Activated CD4-positive, alpha-beta memory T cell treated with anti-CD3 and anti-CD28 coated beads for 36 hours (primary cell): Measurements from ENCODE around the gene DOCK6. TPM values are rescaled to one million over a fixed set of nuclear protein-coding genes. Genes with fewer than 3 reads are reported as not detected.

Experiments used
- CTCF ChIA-PET: fragments of 350-600 bp; sonication (Branson Sonifier 250); formaldehyde crosslinking; loops from one replicate; lab custom pipeline; 2021; ENCODE audit warnings: antibody characterized with exemption, inconsistent platforms; lab: Charles Lee
- POLR2A ChIA-PET: fragments of 350-600 bp; sonication (Branson Sonifier 250); formaldehyde crosslinking; loops from one replicate; lab custom pipeline; 2021; ENCODE audit warnings: antibody characterized with exemption; lab: Charles Lee
- DNase-seq: peaks from one replicate; pipeline ENCODE4 v3.0.0-alpha.2; 2020
- H3K27ac Mint-ChIP-seq: one replicate; pipeline ENCODE4 v1.8.0; 2021; ENCODE audit warnings: mixed read lengths
- H3K27me3 Mint-ChIP-seq: one replicate; pipeline ENCODE4 v1.8.0; 2021; ENCODE audit warnings: mixed read lengths
- H3K36me3 Mint-ChIP-seq: one replicate; pipeline ENCODE4 v1.8.0; 2021; ENCODE audit warnings: mixed read lengths
- H3K4me1 Mint-ChIP-seq: one replicate; pipeline ENCODE4 v1.8.0; 2021; ENCODE audit warnings: low read depth, mixed read lengths
- H3K4me3 Mint-ChIP-seq: one replicate; pipeline ENCODE4 v1.8.0; 2021; ENCODE audit warnings: mild to moderate bottlenecking, mixed read lengths
- H3K9me3 Mint-ChIP-seq: one replicate; pipeline ENCODE4 v1.8.0; 2021; ENCODE audit warnings: mixed read lengths
- intact Hi-C: fragments of 100-400 bp; cut with micrococcal nuclease; formaldehyde crosslinking; loops from one replicate; pipeline ENCODE4 v1.15.1; 2023
- total RNA-seq, 2 experiments: library from RNA; stranded (reverse); gene quantifications; one replicate each; pipeline ENCODE4 v1.2.3, GENCODE V29; 2021

The DOCK6 gene, protein sequence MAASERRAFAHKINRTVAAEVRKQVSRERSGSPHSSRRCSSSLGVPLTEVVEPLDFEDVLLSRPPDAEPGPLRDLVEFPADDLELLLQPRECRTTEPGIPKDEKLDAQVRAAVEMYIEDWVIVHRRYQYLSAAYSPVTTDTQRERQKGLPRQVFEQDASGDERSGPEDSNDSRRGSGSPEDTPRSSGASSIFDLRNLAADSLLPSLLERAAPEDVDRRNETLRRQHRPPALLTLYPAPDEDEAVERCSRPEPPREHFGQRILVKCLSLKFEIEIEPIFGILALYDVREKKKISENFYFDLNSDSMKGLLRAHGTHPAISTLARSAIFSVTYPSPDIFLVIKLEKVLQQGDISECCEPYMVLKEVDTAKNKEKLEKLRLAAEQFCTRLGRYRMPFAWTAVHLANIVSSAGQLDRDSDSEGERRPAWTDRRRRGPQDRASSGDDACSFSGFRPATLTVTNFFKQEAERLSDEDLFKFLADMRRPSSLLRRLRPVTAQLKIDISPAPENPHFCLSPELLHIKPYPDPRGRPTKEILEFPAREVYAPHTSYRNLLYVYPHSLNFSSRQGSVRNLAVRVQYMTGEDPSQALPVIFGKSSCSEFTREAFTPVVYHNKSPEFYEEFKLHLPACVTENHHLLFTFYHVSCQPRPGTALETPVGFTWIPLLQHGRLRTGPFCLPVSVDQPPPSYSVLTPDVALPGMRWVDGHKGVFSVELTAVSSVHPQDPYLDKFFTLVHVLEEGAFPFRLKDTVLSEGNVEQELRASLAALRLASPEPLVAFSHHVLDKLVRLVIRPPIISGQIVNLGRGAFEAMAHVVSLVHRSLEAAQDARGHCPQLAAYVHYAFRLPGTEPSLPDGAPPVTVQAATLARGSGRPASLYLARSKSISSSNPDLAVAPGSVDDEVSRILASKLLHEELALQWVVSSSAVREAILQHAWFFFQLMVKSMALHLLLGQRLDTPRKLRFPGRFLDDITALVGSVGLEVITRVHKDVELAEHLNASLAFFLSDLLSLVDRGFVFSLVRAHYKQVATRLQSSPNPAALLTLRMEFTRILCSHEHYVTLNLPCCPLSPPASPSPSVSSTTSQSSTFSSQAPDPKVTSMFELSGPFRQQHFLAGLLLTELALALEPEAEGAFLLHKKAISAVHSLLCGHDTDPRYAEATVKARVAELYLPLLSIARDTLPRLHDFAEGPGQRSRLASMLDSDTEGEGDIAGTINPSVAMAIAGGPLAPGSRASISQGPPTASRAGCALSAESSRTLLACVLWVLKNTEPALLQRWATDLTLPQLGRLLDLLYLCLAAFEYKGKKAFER (N-terminal part only)
- total RNA-seq: 1 to 10 TPM; 5.8 to 5.9 TPM

GRCh38 chr19:11261971-11262839 lies at the start of gene DOCK6:
DOCK6 (minus strand) TSS chr19:11262524; CDS start chr19:11262440, 84 bp downstream.
- Mint-ChIP-seq H3K4me3 (peak within 1 kb of the TSS; percentile 67), H3K36me3 (no peaks in the 10 kb centered on the region), H3K27ac (no peak within 1 kb of the TSS), H3K27me3 (peaks cover 40% of the 10 kb centered on the region), H3K4me1 (no peaks in the 10 kb centered on the region), H3K9me3 (no peaks in the 10 kb centered on the region)
- ChIA-PET POLR2A (interaction anchor here (0.5 to 0.6 kb wide), 2 partner anchors 31 to 140 kb away, joined by 3 read pairs; no protein-coding TSS in a partner anchor), CTCF (no interaction called here)
- DNase-seq: peak; percentile 32
- intact Hi-C loops: loop anchor here (10.0 kb wide), 1 partner anchor 53 kb away; no protein-coding TSS in a partner anchor

DNA sequence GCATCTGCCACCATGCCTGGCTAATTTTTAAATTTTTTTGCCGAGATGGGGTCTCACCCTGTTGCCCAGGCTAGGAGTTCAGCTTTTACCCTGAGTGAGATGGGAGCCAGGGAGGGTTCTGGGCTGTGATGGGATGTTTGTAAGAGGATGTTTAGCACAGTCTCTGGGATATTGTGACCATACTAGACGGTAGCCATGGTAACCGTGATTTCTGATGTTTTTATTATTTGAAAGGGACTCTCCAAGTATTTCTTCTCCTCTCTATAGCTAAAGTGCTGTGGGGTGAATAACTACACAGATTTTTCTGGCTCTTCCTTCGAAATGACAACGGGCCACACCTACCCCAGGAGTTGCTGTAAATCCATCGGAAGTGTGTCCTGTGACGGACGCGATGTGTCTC lies 44.0 kb upstream of the DOCK6 start:
- ChIA-PET POLR2A (no interaction called here), CTCF (no interaction called here)
- DNase-seq: no peak
- intact Hi-C loops: no loop called here
- Mint-ChIP-seq H3K4me3 (no peak overlapping the region), H3K36me3 (no peaks in the 10 kb centered on the region), H3K27me3 (peaks cover 7% of the 10 kb centered on the region), H3K9me3 (no peaks in the 10 kb centered on the region), H3K27ac (no peak overlapping the region), H3K4me1 (no peaks in the 10 kb centered on the region)

- Mint-ChIP-seq H3K27ac (no peak overlapping the region), H3K9me3 (no peaks in the 10 kb centered on the region), H3K36me3 (no peaks in the 10 kb centered on the region), H3K4me1 (no peaks in the 10 kb centered on the region), H3K27me3 (peaks cover 6% of the 10 kb centered on the region), H3K4me3 (no peak overlapping the region)
- intact Hi-C loops: no loop called here
- CTCF ChIA-PET: interaction anchor here (0.6 kb wide), 1 partner anchor 147 kb away, joined by 3 read pairs; no protein-coding TSS in a partner anchor
- POLR2A ChIA-PET: no interaction called here
- DNase-seq: no peak
Measured at GRCh38 chr19:11304936-11305335, 42.6 kb upstream of the DOCK6 start.

DNA sequence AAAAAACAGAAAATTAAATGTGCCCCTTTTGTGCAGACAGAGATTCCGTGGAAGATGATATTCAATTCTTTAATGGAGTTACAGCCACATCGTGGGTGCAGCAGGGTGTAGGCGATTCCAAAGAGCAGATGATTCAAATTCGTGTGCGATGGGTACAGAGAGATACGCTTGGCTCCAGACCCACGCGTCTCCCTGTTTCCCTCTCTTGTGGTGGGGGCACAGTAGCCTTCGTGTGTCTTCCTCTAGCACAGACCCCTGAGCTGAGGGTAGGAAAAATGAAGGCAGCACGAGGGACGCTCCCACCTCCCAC lies 38.4 kb upstream of the DOCK6 start:
- no peak overlapping the region for H3K4me3 Mint-ChIP-seq
- H3K27me3 Mint-ChIP-seq: peaks cover 5% of the 10 kb centered on the region
- no peaks in the 10 kb centered on the region for H3K4me1 Mint-ChIP-seq
- DNase-seq: no peak
- ChIA-PET POLR2A (no interaction called here), CTCF (no interaction called here)
- no peaks in the 10 kb centered on the region for H3K9me3 Mint-ChIP-seq
- no peaks in the 10 kb centered on the region for H3K36me3 Mint-ChIP-seq
- no peak overlapping the region for H3K27ac Mint-ChIP-seq
- intact Hi-C loops: no loop called here

DNA sequence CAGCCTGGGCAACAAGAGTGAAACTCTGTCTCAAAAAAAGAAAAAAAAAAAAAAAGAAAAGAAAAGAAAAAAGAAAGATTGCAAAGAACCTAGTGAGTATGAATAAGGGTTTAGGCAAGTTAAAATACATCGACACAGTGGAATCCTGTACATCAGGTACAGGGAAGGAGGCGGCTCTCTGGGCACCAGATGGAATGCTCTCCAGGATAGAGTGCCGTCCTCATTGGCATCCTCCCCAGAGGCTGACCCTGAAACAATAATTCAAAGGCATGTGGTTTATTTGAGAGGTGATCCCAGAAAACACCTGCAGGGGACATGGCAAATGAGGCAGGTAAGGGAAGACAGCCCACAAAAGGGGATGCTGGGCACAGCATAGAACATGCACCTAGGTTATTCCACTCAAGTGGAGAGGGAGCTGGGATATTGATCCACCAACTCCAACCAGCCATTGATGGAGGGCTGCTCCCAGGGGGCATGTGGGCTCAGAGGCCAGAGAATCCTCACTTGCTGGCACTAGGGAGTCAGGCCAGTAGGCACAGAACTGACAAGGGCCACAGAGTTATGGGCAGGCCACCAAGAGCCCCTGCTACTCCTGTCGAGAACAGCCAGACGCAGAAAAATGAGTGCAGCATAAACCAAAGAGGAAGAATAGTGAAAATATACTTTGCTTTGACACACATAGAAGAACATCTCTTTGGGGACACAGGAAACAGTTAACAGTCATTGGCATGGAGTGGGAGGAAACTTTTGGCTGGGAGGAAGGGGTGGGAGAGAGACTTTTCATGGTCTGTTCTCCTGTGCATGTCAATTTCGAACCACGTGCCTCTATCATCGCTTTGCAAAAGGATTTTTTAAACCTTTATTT lies 37.9 kb upstream of the DOCK6 start:
- H3K27me3 Mint-ChIP-seq: peaks cover 5% of the 10 kb centered on the region
- no peak overlapping the region for H3K27ac Mint-ChIP-seq
- ChIA-PET CTCF (no interaction called here), POLR2A (no interaction called here)
- no peak overlapping the region for H3K4me3 Mint-ChIP-seq
- H3K4me1 Mint-ChIP-seq: no peaks in the 10 kb centered on the region
- no peaks in the 10 kb centered on the region for H3K9me3 Mint-ChIP-seq
- no peaks in the 10 kb centered on the region for H3K36me3 Mint-ChIP-seq
- intact Hi-C loops: no loop called here
- DNase-seq: no peak

DNA sequence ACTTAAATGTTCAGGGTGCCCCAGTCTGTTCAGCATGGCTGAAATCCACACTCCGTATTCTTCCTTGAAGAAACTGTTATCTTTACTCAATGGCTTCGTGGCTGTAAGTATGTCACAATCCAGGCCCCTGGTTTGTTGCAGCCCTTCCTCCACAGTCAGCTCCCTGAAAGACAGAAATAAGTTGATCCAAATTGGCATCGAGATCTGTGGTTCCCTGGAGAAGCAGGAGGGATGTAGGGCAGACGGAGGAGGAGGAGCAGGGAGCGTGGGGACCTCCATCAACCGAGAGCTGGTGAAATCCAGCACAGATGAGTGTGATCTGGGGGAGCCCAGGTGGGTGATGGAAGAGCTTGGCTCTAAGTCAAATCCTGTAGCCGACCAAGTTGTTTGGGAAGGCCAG lies 33.9 kb upstream of the DOCK6 start:
- no peaks in the 10 kb centered on the region for H3K9me3 Mint-ChIP-seq
- no peak overlapping the region for H3K4me3 Mint-ChIP-seq
- ChIA-PET POLR2A (no interaction called here), CTCF (interaction anchor here (1.1 to 4.1 kb wide), 2 partner anchors 79 to 187 kb away, joined by 3 to 23 read pairs; partner anchors contain the start of gene SWSAP1)
- H3K4me1 Mint-ChIP-seq: peaks cover 10% of the 10 kb centered on the region
- H3K27ac Mint-ChIP-seq: no peak overlapping the region
- no peak for DNase-seq
- intact Hi-C loops: no loop called here
- no peaks in the 10 kb centered on the region for H3K36me3 Mint-ChIP-seq
- H3K27me3 Mint-ChIP-seq: peaks cover 10% of the 10 kb centered on the region

DNA sequence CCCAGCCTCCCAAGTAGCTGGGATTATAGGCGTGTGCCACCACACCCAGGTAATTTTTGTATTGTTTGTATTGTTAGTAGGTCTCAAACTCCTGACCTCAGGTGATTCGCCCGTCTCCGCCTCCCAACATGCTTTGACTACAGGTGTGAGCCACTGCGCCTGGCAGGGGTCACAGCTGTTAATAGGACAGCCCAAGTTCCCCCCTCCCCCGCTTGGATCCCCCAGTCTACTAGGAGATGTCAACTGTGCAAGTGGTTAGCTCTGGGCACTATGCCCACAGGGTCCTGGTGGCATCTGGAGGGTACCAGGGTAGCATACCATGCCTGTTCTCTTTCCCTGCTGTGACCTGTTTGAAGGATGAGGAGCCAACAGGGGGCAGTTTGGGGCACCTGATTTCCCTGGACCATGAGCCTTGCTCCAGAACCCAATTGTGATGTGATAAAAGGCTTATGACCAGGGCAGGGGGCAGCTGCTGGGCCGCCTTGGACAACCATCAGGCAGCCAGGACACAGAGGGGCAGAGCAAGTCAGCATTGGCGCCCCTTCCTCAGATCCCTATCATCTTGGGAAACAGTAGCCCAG lies 33.4 kb upstream of the DOCK6 start, which contains the start of gene TSPAN16:
TSPAN16 (plus strand) TSS at position 496 of the 581 bp plus-strand sequence. CDS start 138 bp downstream, outside the sequence.
- peaks cover 10% of the 10 kb centered on the region for H3K27me3 Mint-ChIP-seq
- no peak for DNase-seq
- peaks cover 10% of the 10 kb centered on the region for H3K4me1 Mint-ChIP-seq
- CTCF ChIA-PET: interaction anchor here (1.1 to 4.1 kb wide), 2 partner anchors 79 to 187 kb away, joined by 3 to 23 read pairs; partner anchors contain the start of gene SWSAP1
- intact Hi-C loops: no loop called here
- no peaks in the 10 kb centered on the region for H3K36me3 Mint-ChIP-seq
- H3K27ac Mint-ChIP-seq: no peak within 1 kb of the TSS
- no peak within 1 kb of the TSS for H3K4me3 Mint-ChIP-seq
- POLR2A ChIA-PET: no interaction called here
- H3K9me3 Mint-ChIP-seq: no peaks in the 10 kb centered on the region

DNA sequence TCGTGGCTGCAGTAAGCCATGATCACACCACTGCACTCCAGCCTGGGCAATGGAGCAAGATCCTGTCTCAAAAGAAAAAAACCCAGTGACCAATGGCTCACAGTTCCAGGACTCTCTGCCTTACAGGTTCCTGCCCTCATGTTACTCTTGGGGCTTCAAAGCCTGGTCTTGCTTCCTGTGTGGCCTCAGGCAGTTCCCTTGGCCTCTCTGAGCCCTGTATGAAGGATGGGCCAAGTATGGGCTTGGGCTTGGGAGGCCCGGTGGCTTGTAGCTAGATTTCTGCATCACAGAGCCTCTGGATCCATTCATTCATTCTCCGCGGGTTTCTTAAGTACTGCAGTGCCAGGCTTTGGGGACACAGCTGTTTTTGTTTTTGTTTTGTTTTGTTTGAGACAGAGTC lies 32.9 kb upstream of the DOCK6 start:
- CTCF ChIA-PET: interaction anchor here (1.5 to 4.1 kb wide), 3 partner anchors 51 to 188 kb away, joined by 3 to 23 read pairs (median 10); partner anchors contain the start of genes CCDC159 and TMEM205
- POLR2A ChIA-PET: no interaction called here

GRCh38 chr19:11293433-11294389 lies 31.4 kb upstream of the DOCK6 start:
- no peaks in the 10 kb centered on the region for H3K36me3 Mint-ChIP-seq
- no peaks in the 10 kb centered on the region for H3K9me3 Mint-ChIP-seq
- intact Hi-C loops: loop anchor here (1.0 to 5.0 kb wide), 3 partner anchors 144 to 189 kb away; partner anchors contain the start of genes ODAD3 and PRKCSH
- DNase-seq: peak; percentile 90
- H3K27me3 Mint-ChIP-seq: peaks cover 13% of the 10 kb centered on the region
- H3K4me3 Mint-ChIP-seq: peak overlapping the region; percentile 43
- H3K4me1 Mint-ChIP-seq: peaks cover 10% of the 10 kb centered on the region
- no peak overlapping the region for H3K27ac Mint-ChIP-seq
- ChIA-PET POLR2A (interaction anchor here (0.9 kb wide), 1 partner anchor 31 kb away, joined by 5 read pairs; no protein-coding TSS in a partner anchor), CTCF (interaction anchor here (0.5 to 4.1 kb wide), 16 partner anchors 11 to 192 kb away, joined by 3 to 23 read pairs (median 3); partner anchors contain the start of genes CCDC159, ELAVL3, SWSAP1 and TMEM205)

More for the DNA sequence above, 32.9 kb upstream of the DOCK6 start:
- Mint-ChIP-seq H3K27ac (no peak overlapping the region), H3K4me1 (peaks cover 10% of the 10 kb centered on the region), H3K36me3 (no peaks in the 10 kb centered on the region), H3K27me3 (peaks cover 10% of the 10 kb centered on the region), H3K9me3 (no peaks in the 10 kb centered on the region), H3K4me3 (no peak overlapping the region)
- DNase-seq: no peak
- intact Hi-C loops: no loop called here
